PC-3 (cell line): Measurements from ENCODE around the gene OLIG2. TPM values are rescaled to one million over a fixed set of nuclear protein-coding genes. Genes with fewer than 3 reads are reported as not detected.

ENCODE experiments used
- ATAC-seq: fragments of 200-7000 bp; cut with Tn5 transposase; 2 replicates; pipeline ENCODE4 v1.9.1; 2020; ENCODE audit warnings: mild to moderate bottlenecking, moderate library complexity
- BruUV-seq: library from RNA; stranded (reverse); fragments of 400-500 nt; replicated peaks from 2 replicates; lab custom pipeline; 2021; lab: Mats Ljungman, UMichigan
- CTCF ChIA-PET: fragments of 300-600 bp; sonication (Branson Sonifier 250); formaldehyde crosslinking; loops from one replicate; lab custom pipeline; 2022; ENCODE audit warnings: antibody characterized with exemption; lab: Charles Lee
- POLR2A ChIA-PET: fragments of 300-600 bp; sonication (Branson Sonifier 250); formaldehyde crosslinking; loops from one replicate; lab custom pipeline; 2022; ENCODE audit warnings: antibody characterized with exemption; ENCODE audit not compliant: unreplicated experiment; lab: Charles Lee
- DNase-seq: peaks from one replicate; pipeline ENCODE4 v3.0.0-alpha.2; 2015
- H2AFZ ChIP-seq: fragments of 300-600 bp; sonication (generic); 2 replicates; pipeline ENCODE4 v1.6.0; 2016; ENCODE audit warnings: antibody characterized with exemption, low read length
- H3F3A ChIP-seq: fragments of 300-600 bp; sonication (generic); one replicate; pipeline ENCODE4 v1.6.0; 2017; ENCODE audit warnings: antibody characterized with exemption, low read length, control low read depth, mild to moderate bottlenecking; ENCODE audit not compliant: unreplicated experiment
- H3K27ac ChIP-seq: fragments of 300-600 bp; sonication (generic); 2 replicates; pipeline ENCODE4 v1.5.1; 2016; ENCODE audit warnings: mild to moderate bottlenecking, low read length
- H3K27me3 ChIP-seq: fragments of 300-600 bp; sonication (generic); 2 replicates; pipeline ENCODE4 v1.6.1; 2016; ENCODE audit warnings: low read length, mixed read lengths
- H3K36me3 ChIP-seq: fragments of 300-600 bp; sonication (generic); 2 replicates; pipeline ENCODE4 v1.6.1; 2016; ENCODE audit warnings: low read depth, mixed run types, low read length, mixed read lengths
- H3K4me1 ChIP-seq: fragments of 300-600 bp; sonication (generic); 2 replicates; pipeline ENCODE4 v1.5.1; 2016; ENCODE audit warnings: low read length; ENCODE audit not compliant: insufficient read depth
- H3K4me2 ChIP-seq: fragments of 300-600 bp; sonication (generic); 2 replicates; pipeline ENCODE4 v1.6.0; 2016; ENCODE audit warnings: low read length
- H3K4me3 ChIP-seq: fragments of 300-600 bp; sonication (generic); 2 replicates; pipeline ENCODE4 v1.5.1; 2016; ENCODE audit warnings: mild to moderate bottlenecking, low read length, mixed read lengths
- H3K79me2 ChIP-seq: fragments of 300-600 bp; sonication (generic); 2 replicates; pipeline ENCODE4 v1.6.1; 2017; ENCODE audit warnings: low read length, mixed read lengths
- H3K9ac ChIP-seq: fragments of 300-600 bp; sonication (generic); 2 replicates; pipeline ENCODE4 v1.6.0; 2016; ENCODE audit warnings: mild to moderate bottlenecking, low read length
- H3K9me2 ChIP-seq: fragments of 300-600 bp; sonication (generic); replicated peaks from 2 replicates; pipeline ENCODE4 v1.6.1; 2016; ENCODE audit warnings: mixed run types, low read length, mixed read lengths
- H3K9me3 ChIP-seq: fragments of 300-600 bp; sonication (generic); 2 replicates; pipeline ENCODE4 v1.6.1; 2016; ENCODE audit warnings: low read length, mixed read lengths
- H4K20me1 ChIP-seq: fragments of 300-600 bp; sonication (generic); 2 replicates; pipeline ENCODE4 v1.6.1; 2016; ENCODE audit warnings: low read length, mixed read lengths
- EZH2 ChIP-seq: fragments of 300-600 bp; sonication (generic); IDR thresholded peaks from one replicate; pipeline ENCODE4 v1.6.1; 2017; ENCODE audit warnings: antibody characterized with exemption, mild to moderate bottlenecking, low read length; ENCODE audit not compliant: unreplicated experiment
- EZH2phosphoT487 ChIP-seq: fragments of 300-600 bp; sonication (generic); IDR thresholded peaks from 2 replicates; pipeline ENCODE4 v1.6.1; 2018; ENCODE audit warnings: mild to moderate bottlenecking, antibody characterized with exemption, low read length, borderline replicate concordance
- intact Hi-C: fragments of 100-400 bp; cut with micrococcal nuclease; formaldehyde crosslinking; loops from 2 replicates; pipeline ENCODE4 v1.9.0; 2023
- total RNA-seq: library from RNA; depleted of rRNA; stranded (reverse); fragments of >200 nt; gene quantifications from 2 replicates; pipeline ENCODE4 v1.2.3, GENCODE V29; 2014
- TF ChIP-seq, protein P1 (sequence below): fragments of 300-600 bp; sonication (generic); conservative IDR thresholded peaks from 2 replicates; pipeline ENCODE4 v1.5.1; 2017; ENCODE audit warnings: antibody characterized with exemption, low read depth, mild to moderate bottlenecking, low read length

OLIG2 gene
- total RNA-seq, 1 experiment from 2014 or later, result not detected

DNA sequence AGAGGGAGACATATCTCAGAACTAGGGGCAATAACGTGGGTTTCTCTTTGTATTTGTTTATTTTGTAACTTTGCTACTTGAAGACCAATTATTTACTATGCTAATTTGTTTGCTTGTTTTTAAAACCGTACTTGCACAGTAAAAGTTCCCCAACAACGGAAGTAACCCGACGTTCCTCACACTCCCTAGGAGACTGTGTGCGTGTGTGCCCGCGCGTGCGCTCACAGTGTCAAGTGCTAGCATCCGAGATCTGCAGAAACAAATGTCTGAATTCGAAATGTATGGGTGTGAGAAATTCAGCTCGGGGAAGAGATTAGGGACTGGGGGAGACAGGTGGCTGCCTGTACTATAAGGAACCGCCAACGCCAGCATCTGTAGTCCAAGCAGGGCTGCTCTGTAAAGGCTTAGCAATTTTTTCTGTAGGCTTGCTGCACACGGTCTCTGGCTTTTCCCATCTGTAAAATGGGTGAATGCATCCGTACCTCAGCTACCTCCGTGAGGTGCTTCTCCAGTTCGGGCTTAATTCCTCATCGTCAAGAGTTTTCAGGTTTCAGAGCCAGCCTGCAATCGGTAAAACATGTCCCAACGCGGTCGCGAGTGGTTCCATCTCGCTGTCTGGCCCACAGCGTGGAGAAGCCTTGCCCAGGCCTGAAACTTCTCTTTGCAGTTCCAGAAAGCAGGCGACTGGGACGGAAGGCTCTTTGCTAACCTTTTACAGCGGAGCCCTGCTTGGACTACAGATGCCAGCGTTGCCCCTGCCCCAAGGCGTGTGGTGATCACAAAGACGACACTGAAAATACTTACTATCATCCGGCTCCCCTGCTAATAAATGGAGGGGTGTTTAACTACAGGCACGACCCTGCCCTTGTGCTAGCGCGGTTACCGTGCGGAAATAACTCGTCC is 1.3 kb upstream of the OLIG2 start:
- BruUV-seq, result no TSS peak
- no peaks in the 10 kb centered on the region for H3K4me1 ChIP-seq
- H3K4me2 ChIP-seq, result no peak overlapping the region
- H3K79me2 ChIP-seq, result no peaks in the 10 kb centered on the region
- no peak overlapping the region for H2AFZ ChIP-seq
- no peak overlapping the region for H3K9ac ChIP-seq
- H3K27ac ChIP-seq, result no peak overlapping the region
- TF ChIP-seq EZH2 (no peak), EZH2phosphoT487 (no peak)
- TF ChIP-seq, protein P1, sequence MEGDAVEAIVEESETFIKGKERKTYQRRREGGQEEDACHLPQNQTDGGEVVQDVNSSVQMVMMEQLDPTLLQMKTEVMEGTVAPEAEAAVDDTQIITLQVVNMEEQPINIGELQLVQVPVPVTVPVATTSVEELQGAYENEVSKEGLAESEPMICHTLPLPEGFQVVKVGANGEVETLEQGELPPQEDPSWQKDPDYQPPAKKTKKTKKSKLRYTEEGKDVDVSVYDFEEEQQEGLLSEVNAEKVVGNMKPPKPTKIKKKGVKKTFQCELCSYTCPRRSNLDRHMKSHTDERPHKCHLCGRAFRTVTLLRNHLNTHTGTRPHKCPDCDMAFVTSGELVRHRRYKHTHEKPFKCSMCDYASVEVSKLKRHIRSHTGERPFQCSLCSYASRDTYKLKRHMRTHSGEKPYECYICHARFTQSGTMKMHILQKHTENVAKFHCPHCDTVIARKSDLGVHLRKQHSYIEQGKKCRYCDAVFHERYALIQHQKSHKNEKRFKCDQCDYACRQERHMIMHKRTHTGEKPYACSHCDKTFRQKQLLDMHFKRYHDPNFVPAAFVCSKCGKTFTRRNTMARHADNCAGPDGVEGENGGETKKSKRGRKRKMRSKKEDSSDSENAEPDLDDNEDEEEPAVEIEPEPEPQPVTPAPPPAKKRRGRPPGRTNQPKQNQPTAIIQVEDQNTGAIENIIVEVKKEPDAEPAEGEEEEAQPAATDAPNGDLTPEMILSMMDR, result no peak
- H3K4me3 ChIP-seq, result no peak overlapping the region
- ChIA-PET CTCF (no interaction called here), POLR2A (no interaction called here)
- ATAC-seq, result no peak
- no peaks in the 10 kb centered on the region for H3K9me3 ChIP-seq
- DNase-seq, result no peak
- H4K20me1 ChIP-seq, result no peaks in the 10 kb centered on the region
- H3F3A ChIP-seq, result no peaks in the 10 kb centered on the region
- H3K27me3 ChIP-seq, result peaks cover 70% of the 10 kb centered on the region
- no peaks in the 10 kb centered on the region for H3K9me2 ChIP-seq
- intact Hi-C loops, result no loop called here
- no peaks in the 10 kb centered on the region for H3K36me3 ChIP-seq

DNA sequence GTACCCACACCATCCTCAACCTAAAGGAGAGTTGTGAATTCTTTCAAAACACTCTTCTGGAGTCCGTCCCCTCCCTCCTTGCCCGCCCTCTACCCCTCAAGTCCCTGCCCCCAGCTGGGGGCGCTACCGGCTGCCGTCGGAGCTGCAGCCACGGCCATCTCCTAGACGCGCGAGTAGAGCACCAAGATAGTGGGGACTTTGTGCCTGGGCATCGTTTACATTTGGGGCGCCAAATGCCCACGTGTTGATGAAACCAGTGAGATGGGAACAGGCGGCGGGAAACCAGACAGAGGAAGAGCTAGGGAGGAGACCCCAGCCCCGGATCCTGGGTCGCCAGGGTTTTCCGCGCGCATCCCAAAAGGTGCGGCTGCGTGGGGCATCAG is 638 bp upstream of the OLIG2 start:
- ChIA-PET CTCF (no interaction called here), POLR2A (no interaction called here)
- no peak overlapping the region for H3K4me3 ChIP-seq
- no peaks in the 10 kb centered on the region for H3K9me3 ChIP-seq
- H3K27me3 ChIP-seq, result peaks cover 76% of the 10 kb centered on the region
- no peak overlapping the region for H2AFZ ChIP-seq
- H3K4me2 ChIP-seq, result no peak overlapping the region
- ATAC-seq (no peak), DNase-seq (no peak)
- no peaks in the 10 kb centered on the region for H3K36me3 ChIP-seq
- no peaks in the 10 kb centered on the region for H3F3A ChIP-seq
- no peaks in the 10 kb centered on the region for H3K79me2 ChIP-seq
- H3K27ac ChIP-seq, result no peak overlapping the region
- intact Hi-C loops, result no loop called here
- no peaks in the 10 kb centered on the region for H4K20me1 ChIP-seq
- no peaks in the 10 kb centered on the region for H3K9me2 ChIP-seq
- no TSS peak for BruUV-seq
- H3K4me1 ChIP-seq, result no peaks in the 10 kb centered on the region
- no peak for TF ChIP-seq EZH2
- no peak for TF ChIP-seq EZH2phosphoT487
- H3K9ac ChIP-seq, result no peak overlapping the region

DNA sequence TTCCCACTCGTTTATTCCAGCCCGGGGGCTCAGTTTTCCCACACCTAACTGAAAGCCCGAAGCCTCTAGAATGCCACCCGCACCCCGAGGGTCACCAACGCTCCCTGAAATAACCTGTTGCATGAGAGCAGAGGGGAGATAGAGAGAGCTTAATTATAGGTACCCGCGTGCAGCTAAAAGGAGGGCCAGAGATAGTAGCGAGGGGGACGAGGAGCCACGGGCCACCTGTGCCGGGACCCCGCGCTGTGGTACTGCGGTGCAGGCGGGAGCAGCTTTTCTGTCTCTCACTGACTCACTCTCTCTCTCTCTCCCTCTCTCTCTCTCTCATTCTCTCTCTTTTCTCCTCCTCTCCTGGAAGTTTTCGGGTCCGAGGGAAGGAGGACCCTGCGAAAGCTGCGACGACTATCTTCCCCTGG is 716 bp downstream of the OLIG2 start:
- Histone ChIP-seq H3K36me3 (no peaks in the 10 kb centered on the region), H3K9me3 (no peaks in the 10 kb centered on the region), H3K9me2 (no peaks in the 10 kb centered on the region), H3F3A (no peaks in the 10 kb centered on the region), H3K4me1 (no peaks in the 10 kb centered on the region), H3K27ac (no peak overlapping the region), H3K4me2 (no peak overlapping the region), H4K20me1 (no peaks in the 10 kb centered on the region), H3K79me2 (no peaks in the 10 kb centered on the region), H3K4me3 (no peak overlapping the region), H3K9ac (no peak overlapping the region), H2AFZ (no peak overlapping the region), H3K27me3 (peaks cover 85% of the 10 kb centered on the region)
- DNase-seq, result no peak
- intact Hi-C loops, result no loop called here
- TF ChIP-seq EZH2phosphoT487 (no peak), EZH2 (no peak)
- TF ChIP-seq, protein P1, result no peak
- ATAC-seq, result no peak
- BruUV-seq, result no TSS peak
- ChIA-PET CTCF (no interaction called here), POLR2A (no interaction called here)
